ENCODE data around the gene SIPA1L3.

The SIPA1L3 gene

DNA sequence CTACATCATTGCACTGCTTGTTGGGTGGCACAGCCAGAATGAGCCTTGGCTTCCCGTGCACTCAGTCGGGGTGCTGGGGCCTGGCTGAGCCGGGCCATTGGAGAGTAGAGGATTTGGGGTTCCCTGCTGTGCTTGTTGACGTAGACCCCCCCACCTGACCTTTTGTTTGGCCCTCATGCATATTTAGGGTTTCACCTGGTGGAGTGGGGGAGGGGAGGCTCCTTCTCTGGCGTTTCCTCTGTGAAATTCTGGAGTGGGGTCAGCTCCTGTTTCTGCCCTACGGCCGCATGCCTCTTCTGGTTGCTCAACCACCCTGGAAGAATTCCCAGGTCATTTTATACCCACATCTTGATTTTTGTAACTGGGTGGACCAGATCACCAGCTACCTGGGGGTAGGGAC is 82.8 kb downstream of the SIPA1L3 start:
- no peak for DNase-seq (ENCODE audit: low read depth)
- no peak overlapping the region for H3K4me3 ChIP-seq (ENCODE audit: low read length)
- TF ChIP-seq CTCF (conservative IDR thresholded peaks at IDR 0.05; ENCODE audit: low read length) = no peak

DNA sequence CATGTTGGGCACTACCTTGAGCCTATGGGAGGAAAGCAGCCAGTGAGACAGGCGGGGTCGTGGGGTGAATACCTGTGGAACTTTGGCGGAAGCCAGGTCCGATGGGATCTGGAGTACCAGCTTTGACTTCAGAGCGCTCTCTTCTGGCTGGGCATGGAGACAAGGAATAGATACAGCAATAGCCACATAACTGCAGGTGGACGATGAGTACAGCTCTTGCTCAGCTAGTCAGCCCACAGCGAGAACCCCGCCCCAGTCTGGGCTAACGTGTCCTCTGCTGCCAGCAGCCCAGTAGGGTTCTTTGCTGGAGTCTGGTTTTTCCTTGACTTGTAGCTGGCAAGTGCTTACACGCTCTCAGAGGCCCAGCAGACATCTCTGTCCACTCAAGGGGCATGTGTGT is 83.4 kb downstream of the SIPA1L3 start:
- DNase-seq (ENCODE audit: low read depth) = no peak
- H3K4me3 ChIP-seq (ENCODE audit: low read length) = no peak overlapping the region
- TF ChIP-seq CTCF (conservative IDR thresholded peaks at IDR 0.05; ENCODE audit: low read length) = no peak

- no peak for DNase-seq (ENCODE audit: low read depth)
- TF ChIP-seq CTCF (conservative IDR thresholded peaks at IDR 0.05; ENCODE audit: low read length) = no peak
- H3K4me3 ChIP-seq (ENCODE audit: low read length) = no peak overlapping the region
Measured at GRCh38 chr19:37991176-37991835, 84.3 kb downstream of the SIPA1L3 start.

- TF ChIP-seq CTCF (conservative IDR thresholded peaks at IDR 0.05; ENCODE audit: low read length) = no peak
- no peak for DNase-seq (ENCODE audit: low read depth)
- H3K4me3 ChIP-seq (ENCODE audit: low read length) = no peak overlapping the region
Measured at GRCh38 chr19:37991841-37992248, 84.8 kb downstream of the SIPA1L3 start.

DNA sequence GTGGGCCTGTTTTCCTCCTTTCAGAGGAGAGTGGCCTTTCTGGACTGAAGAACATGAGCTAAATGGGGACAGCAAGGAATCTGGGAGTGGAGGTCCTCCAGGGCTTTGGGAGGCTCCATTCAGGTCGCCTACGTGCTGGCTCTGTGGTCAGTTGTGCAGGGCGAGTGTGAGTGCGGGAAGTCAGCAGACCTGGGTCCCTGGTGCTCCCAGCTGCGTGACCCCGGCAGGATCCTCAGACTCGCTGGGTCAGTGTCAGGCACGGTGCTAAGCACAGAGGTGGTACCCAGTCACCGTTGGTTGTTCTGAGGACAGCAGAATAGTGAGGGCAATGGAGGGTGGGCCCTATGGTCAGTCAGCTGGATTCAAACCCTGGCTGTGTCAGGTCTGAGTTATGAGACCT is 85.8 kb downstream of the SIPA1L3 start:
- no peak overlapping the region for H3K4me3 ChIP-seq (ENCODE audit: low read length)
- no peak for DNase-seq (ENCODE audit: low read depth)
- TF ChIP-seq CTCF (conservative IDR thresholded peaks at IDR 0.05; ENCODE audit: low read length) = no peak

DNA sequence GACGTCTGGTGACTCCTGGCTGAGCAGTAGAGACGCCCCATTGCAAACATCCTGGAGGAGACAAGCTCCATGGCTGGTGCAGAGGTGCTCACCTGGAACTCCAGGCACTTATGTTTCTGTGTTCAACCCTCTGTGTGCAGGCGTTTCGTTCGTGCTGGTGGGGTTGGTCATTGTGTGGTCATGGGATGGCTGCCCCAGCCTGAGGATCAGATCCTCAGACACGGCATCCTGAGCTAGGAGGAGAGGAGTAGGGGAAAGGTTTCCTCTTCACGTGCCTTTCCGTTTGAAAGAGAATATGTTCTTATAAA is 87.8 kb downstream of the SIPA1L3 start:
- no peak overlapping the region for H3K4me3 ChIP-seq (ENCODE audit: low read length)
- no peak for TF ChIP-seq CTCF (conservative IDR thresholded peaks at IDR 0.05; ENCODE audit: low read length)
- no peak for DNase-seq (ENCODE audit: low read depth)

DNA sequence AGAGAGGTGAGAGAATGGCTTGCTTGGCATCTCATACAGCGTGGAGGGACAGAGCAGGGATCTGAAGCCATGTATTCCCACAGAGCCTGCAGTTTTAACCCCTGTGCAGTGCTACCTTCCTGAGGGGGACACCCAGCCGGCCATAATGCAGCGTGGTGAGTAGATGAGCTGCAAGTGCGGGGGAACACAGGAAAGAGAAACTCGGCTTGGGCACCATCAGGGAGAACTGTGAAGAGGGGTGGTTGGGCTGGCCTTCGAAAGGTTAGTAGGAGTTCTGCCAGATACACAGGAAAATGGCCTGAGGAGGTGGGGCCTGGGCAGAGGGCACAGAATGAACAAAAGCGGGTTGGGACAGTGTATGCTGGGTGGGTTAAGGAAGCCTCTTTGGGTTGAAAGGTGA is 88.3 kb downstream of the SIPA1L3 start:
- DNase-seq (ENCODE audit: low read depth) = no peak

More for the DNA sequence above, 88.3 kb downstream of the SIPA1L3 start:
- no peak for TF ChIP-seq CTCF (conservative IDR thresholded peaks at IDR 0.05; ENCODE audit: low read length)
- no peak overlapping the region for H3K4me3 ChIP-seq (ENCODE audit: low read length)

Measured in AG10803 (cell line).